Spleen (tissue), 7 donors: ENCODE measurements around the gene FDPS.

Experiments
- POLR2A ChIP-seq, 3 donors: fragments of 450-650 bp; IDR thresholded peaks; one replicate each; pipeline ENCODE4 v1.5.1; 2017; ENCODE audit warnings: antibody characterized with exemption in 3 of 3, mild to moderate bottlenecking in 1 of 3
- POLR2AphosphoS5 ChIP-seq, 3 donors: sonication (generic); formaldehyde crosslinking; IDR thresholded peaks; one replicate each; pipeline ENCODE4 v1.5.1; 2017; ENCODE audit warnings: antibody characterized with exemption in 3 of 3
- TF ChIP-seq, protein P1 (sequence below), 11 experiments: fragments of 200-600 bp in 7 of 11; fragments of 450-650 bp in 4 of 11; sonication (generic) in 4 of 11; IDR thresholded peaks in 8 of 11; conservative IDR thresholded peaks in 3 of 11; 1 replicate in 7 of 11; 2 replicates in 4 of 11; pipeline versions ENCODE4 v1.4.0 to v1.8.0; 2016 to 2021; ENCODE audit warnings: antibody characterized with exemption in 11 of 11, inconsistent platforms in 4 of 11, mild to moderate bottlenecking in 1 of 11
- donor health status: DM: no; HTN: no; CAD: no; lungs with moderate emphysema.
- donor health status: DM: no; HTN: no; CAD: no.
- donor health status: DM: no; HTN: no; CAD: no.

DNA sequence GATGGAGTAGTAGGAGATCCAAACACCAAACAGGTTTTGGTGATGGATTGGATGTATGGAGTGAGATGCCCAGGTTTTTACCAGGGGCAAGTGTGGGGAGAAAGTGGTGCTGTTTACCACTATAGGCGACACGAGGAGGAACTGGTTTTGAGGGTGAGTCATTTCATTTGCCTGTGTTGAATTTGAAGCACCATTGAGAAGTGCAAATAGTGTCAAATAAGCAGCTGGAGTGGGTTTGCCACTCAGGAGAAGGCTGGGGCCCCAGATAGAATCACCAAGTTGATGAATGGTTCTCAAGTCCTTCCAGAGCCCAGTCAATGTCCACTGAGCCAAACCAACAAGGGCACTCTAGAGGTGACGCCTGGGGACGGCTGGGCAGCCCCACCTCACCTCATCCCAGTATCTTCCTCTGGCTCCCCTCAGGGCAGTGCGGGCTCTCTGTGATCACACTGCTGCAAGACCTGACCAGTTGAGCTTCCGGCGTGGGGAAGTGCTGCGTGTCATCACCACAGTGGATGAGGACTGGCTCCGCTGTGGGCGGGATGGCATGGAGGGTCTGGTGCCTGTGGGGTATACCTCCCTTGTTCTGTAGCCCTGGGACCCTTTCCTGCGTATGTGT, 21.4 kb downstream of the FDPS start:
- TF ChIP-seq, protein P1, sequence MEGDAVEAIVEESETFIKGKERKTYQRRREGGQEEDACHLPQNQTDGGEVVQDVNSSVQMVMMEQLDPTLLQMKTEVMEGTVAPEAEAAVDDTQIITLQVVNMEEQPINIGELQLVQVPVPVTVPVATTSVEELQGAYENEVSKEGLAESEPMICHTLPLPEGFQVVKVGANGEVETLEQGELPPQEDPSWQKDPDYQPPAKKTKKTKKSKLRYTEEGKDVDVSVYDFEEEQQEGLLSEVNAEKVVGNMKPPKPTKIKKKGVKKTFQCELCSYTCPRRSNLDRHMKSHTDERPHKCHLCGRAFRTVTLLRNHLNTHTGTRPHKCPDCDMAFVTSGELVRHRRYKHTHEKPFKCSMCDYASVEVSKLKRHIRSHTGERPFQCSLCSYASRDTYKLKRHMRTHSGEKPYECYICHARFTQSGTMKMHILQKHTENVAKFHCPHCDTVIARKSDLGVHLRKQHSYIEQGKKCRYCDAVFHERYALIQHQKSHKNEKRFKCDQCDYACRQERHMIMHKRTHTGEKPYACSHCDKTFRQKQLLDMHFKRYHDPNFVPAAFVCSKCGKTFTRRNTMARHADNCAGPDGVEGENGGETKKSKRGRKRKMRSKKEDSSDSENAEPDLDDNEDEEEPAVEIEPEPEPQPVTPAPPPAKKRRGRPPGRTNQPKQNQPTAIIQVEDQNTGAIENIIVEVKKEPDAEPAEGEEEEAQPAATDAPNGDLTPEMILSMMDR (IDR thresholded peaks at IDR 0.05 in 8 of 11, conservative IDR thresholded peaks at IDR 0.05 in 3 of 11), result no peak
- TF ChIP-seq POLR2AphosphoS5 (IDR thresholded peaks at IDR 0.05) (peak in 2 of 3 donors; percentile 43 to 64), POLR2A (IDR thresholded peaks at IDR 0.05) (no peak)
